Measurements from ENCODE around the gene CXADR. TPM values are rescaled to one million over a fixed set of nuclear protein-coding genes. Genes with fewer than 3 reads are reported as not detected.
"Not testable (repeated sequence)": the region's sequence is repeated elsewhere in the genome, so short reads cannot be mapped to it uniquely, and the experiment has no call there.

CXADR gene
- total RNA-seq, 1 donor from 2014 or later: 24.5 TPM

GRCh38 chr21:17507591-17507990 is 5.3 kb upstream of the CXADR start:
- Histone ChIP-seq H3K4me3 (no peak overlapping the region), H3K36me3 (no peaks in the 10 kb centered on the region), H3K4me1 (peaks cover 10% of the 10 kb centered on the region), H3K27me3 (ENCODE audit: low read depth) (peaks cover 14% of the 10 kb centered on the region), H3K9me3 (replicated peaks) (peaks cover 11% of the 10 kb centered on the region), H3K27ac (replicated peaks) (no peak overlapping the region)
- no peak for TF ChIP-seq CTCF (IDR thresholded peaks at IDR 0.05; ENCODE audit: borderline replicate concordance)
- no peak for DNase-seq
- intact Hi-C loops (cut with micrococcal nuclease): no loop called here

- Histone ChIP-seq H3K36me3 (no peaks in the 10 kb centered on the region), H3K4me3 (peak overlapping the region; percentile 81), H3K27ac (replicated peaks) (peak overlapping the region; percentile 94), H3K4me1 (peaks cover 45% of the 10 kb centered on the region), H3K27me3 (ENCODE audit: low read depth) (peaks cover 50% of the 10 kb centered on the region), H3K9me3 (replicated peaks) (no peaks in the 10 kb centered on the region)
- intact Hi-C loops (cut with micrococcal nuclease): no loop called here
- no peak for DNase-seq
- TF ChIP-seq CTCF (IDR thresholded peaks at IDR 0.05; ENCODE audit: borderline replicate concordance): no peak
These were observed 626 bp downstream of the CXADR start for GRCh38 chr21:17513214-17514123.

DNA sequence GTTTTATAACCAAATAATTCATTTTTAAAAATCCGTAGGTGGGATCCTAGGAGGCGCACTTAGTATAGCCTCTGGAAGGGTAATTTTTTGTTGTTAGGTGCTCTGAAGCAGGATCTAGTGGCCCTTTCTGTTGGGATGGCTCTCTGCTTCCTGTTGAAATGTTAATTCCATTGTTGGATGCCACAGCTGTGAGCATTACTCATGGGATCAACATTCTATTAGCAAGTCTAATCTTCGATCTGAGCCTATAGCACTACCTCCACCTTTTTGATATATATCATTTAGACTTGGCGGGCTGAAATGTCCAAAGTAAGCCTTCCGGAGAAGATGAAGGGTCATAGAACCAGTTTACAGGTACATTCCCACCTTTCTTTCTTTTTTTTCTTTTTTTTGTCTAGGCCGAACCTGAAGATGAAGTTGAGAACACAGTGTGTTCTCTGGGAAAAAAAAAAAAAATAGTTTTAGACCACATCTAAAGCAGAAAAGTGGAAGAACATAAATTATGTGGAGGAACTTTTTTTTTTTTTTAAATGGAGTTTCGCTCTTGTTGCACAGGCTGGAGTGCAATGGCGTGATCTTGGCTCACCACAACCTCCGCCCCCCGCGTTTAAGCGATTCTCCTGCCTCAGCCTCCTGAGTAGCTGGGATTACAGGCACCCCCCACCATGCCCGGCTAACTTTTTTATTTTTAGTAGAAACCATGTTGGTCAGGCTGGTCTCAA is 1.4 kb downstream of the CXADR start:
- Histone ChIP-seq H3K9me3 (replicated peaks) (no peaks in the 10 kb centered on the region), H3K4me1 (peaks cover 53% of the 10 kb centered on the region), H3K36me3 (no peaks in the 10 kb centered on the region), H3K4me3 (peak overlapping the region; percentile 81), H3K27me3 (ENCODE audit: low read depth) (peaks cover 50% of the 10 kb centered on the region), H3K27ac (replicated peaks) (peak overlapping the region; percentile 94)
- no peak for DNase-seq
- no peak for TF ChIP-seq CTCF (IDR thresholded peaks at IDR 0.05; ENCODE audit: borderline replicate concordance)
- intact Hi-C loops (cut with micrococcal nuclease): no loop called here

DNA sequence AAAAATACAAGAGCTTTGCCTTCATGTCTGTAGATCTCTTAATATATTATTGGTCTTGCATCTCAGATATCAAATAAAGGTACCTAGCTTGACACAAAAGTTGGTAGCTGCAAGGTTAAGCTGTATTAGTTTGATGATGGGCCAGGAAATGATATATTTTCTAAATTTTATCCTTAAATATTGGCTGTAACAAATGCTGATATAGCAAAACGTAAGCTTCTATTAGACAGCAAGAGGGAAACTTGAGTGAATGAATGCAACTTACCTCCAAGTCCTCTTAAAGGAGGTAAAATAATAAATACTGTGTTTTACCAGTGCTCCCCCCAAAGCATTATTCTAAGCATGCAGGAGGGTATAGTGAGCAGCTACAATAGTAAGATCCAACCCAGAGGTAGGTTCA is 4.2 kb downstream of the CXADR start:
- H3K27ac ChIP-seq (replicated peaks); H3K9me3 ChIP-seq (replicated peaks); DNase-seq; H3K4me3 ChIP-seq; intact Hi-C loops (cut with micrococcal nuclease); H3K36me3 ChIP-seq: not testable (repeated sequence)
- H3K4me1 ChIP-seq: peaks cover 65% of the 10 kb centered on the region
- H3K27me3 ChIP-seq (ENCODE audit: low read depth): peaks cover 42% of the 10 kb centered on the region

DNA sequence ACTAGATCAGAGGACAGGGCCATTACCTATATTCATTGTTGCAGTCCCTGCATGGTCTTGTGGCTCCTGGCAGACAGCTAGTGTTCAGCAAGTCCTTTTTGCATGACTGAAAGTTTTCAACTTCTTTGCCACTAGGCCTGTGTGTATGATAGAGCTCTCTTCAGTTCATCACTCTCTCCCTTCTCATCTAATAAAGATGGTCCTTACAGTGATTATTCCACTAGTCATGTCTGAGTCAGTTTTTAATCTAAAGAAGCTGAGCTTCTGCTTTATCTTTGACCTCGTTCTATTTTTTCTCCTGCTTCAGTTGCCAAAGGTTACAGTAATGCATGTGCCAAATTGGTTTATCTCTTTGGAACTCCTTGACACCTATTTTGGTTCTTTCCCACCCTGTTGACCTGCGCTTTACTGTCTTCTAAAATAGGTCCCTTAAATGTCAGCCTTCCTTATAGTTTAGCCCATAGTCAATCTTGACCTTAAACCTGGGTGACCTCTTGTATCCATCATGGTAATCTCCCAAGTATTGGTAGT is 6.4 kb downstream of the CXADR start:
- Histone ChIP-seq H3K27me3 (ENCODE audit: low read depth) (peaks cover 22% of the 10 kb centered on the region), H3K9me3 (replicated peaks) (no peaks in the 10 kb centered on the region), H3K27ac (replicated peaks) (peak overlapping the region; percentile 46), H3K4me3 (no peak overlapping the region), H3K4me1 (peaks cover 51% of the 10 kb centered on the region), H3K36me3 (no peaks in the 10 kb centered on the region)
- TF ChIP-seq CTCF (IDR thresholded peaks at IDR 0.05; ENCODE audit: borderline replicate concordance): no peak
- intact Hi-C loops (cut with micrococcal nuclease): no loop called here
- DNase-seq: no peak
